Prostate gland (tissue), 2 donors: ENCODE measurements around the gene EHD1. TPM values are rescaled to one million over a fixed set of nuclear protein-coding genes. Genes with fewer than 3 reads are reported as not detected.

Experiments
- DNase-seq: peaks from one replicate; pipeline ENCODE4 v3.0.0-alpha.2; 2019; ENCODE audit warnings: low spot score
- H3K27ac ChIP-seq, 2 donors: fragments of 200-600 bp; sonication (generic); 2 replicates each; pipeline ENCODE4 v1.5.1; 2017 to 2019
- H3K27me3 ChIP-seq: fragments of 200-600 bp; sonication (generic); replicated peaks from 2 replicates; pipeline ENCODE4 v1.5.1; 2019; ENCODE audit not compliant: insufficient read depth
- H3K36me3 ChIP-seq, 2 donors: fragments of 200-600 bp; sonication (generic); 1 replicate in 1 of 2; 2 replicates in 1 of 2; pipeline versions ENCODE4 v1.5.1 to v1.8.1; 2017 to 2019
- H3K4me1 ChIP-seq: fragments of 200-600 bp; sonication (generic); replicated peaks from 2 replicates; pipeline ENCODE4 v1.5.1; 2019
- H3K4me3 ChIP-seq, 2 donors: fragments of 200-600 bp; sonication (generic); 2 replicates each; pipeline ENCODE4 v1.5.1; 2017 to 2019
- H3K9me3 ChIP-seq: fragments of 200-600 bp; sonication (generic); 2 replicates; pipeline ENCODE4 v1.5.1; 2017
- POLR2A ChIP-seq: fragments of 450-650 bp; IDR thresholded peaks from one replicate; pipeline ENCODE4 v1.6.1; 2016; ENCODE audit warnings: antibody characterized with exemption, mild to moderate bottlenecking
- POLR2AphosphoS5 ChIP-seq: sonication (generic); formaldehyde crosslinking; IDR thresholded peaks from one replicate; pipeline ENCODE4 v1.6.1; 2017; ENCODE audit warnings: antibody characterized with exemption
- WGBS: methylation state at CpG from one replicate; pipeline ENCODE4 v1.1.5; 2018; 5-methylcytosine and 5-hydroxymethylcytosine counted together
- intact Hi-C: fragments of 100-400 bp; cut with DNase I; formaldehyde crosslinking; loops from one replicate; pipeline ENCODE4 v1.14.2; 2022
- total RNA-seq, 2 donors: library from RNA; depleted of rRNA; stranded (reverse); fragments of >200 nt; gene quantifications; one replicate each; pipeline ENCODE4 v1.1.0, GENCODE V29; 2016
- TF ChIP-seq, protein P1 (sequence below), 4 experiments: fragments of 200-600 bp in 2 of 4; fragments of 450-650 bp in 2 of 4; sonication (generic) in 2 of 4; IDR thresholded peaks; 1 replicate in 3 of 4; 2 replicates in 1 of 4; pipeline ENCODE4 v1.5.1; 2016 to 2019; ENCODE audit warnings: antibody characterized with exemption in 4 of 4, mild to moderate bottlenecking in 2 of 4, moderate library complexity in 2 of 4

Gene EHD1
- total RNA-seq, 2 donors from 2014 or later, result 38.8 to 104 TPM

DNA sequence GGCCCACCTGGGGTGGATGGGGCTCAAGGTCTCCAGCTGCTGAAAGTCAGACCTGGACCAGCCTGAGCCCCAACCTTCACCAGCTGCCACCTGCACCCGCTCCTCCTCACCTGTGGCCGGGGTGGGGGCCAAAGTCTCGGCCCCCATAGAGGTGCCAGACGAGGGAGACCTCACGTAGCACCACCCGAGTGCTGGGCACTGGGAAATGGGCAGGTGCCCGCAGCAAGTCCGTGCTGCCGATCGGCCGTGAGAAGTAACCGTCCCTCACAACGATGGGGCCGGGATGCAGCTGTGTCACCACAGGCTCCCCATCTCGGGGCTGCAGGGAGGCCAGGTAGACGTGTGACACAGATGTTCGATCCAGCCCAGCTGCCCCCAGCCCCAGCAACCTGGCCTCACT is 22.4 kb upstream of the EHD1 start:
- H3K4me3 ChIP-seq, result no peak overlapping the region
- DNase-seq, result no peak
- no peaks in the 10 kb centered on the region for H3K27me3 ChIP-seq
- no peaks in the 10 kb centered on the region for H3K4me1 ChIP-seq
- peaks cover 19 to 27% of the 10 kb centered on the region in 2 donors for H3K36me3 ChIP-seq
- intact Hi-C loops, result no loop called here
- no peaks in the 10 kb centered on the region for H3K9me3 ChIP-seq
- TF ChIP-seq, protein P1, sequence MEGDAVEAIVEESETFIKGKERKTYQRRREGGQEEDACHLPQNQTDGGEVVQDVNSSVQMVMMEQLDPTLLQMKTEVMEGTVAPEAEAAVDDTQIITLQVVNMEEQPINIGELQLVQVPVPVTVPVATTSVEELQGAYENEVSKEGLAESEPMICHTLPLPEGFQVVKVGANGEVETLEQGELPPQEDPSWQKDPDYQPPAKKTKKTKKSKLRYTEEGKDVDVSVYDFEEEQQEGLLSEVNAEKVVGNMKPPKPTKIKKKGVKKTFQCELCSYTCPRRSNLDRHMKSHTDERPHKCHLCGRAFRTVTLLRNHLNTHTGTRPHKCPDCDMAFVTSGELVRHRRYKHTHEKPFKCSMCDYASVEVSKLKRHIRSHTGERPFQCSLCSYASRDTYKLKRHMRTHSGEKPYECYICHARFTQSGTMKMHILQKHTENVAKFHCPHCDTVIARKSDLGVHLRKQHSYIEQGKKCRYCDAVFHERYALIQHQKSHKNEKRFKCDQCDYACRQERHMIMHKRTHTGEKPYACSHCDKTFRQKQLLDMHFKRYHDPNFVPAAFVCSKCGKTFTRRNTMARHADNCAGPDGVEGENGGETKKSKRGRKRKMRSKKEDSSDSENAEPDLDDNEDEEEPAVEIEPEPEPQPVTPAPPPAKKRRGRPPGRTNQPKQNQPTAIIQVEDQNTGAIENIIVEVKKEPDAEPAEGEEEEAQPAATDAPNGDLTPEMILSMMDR (IDR thresholded peaks at IDR 0.05), result no peak
- TF ChIP-seq POLR2A (no peak), POLR2AphosphoS5 (no peak)
- no peak overlapping the region for H3K27ac ChIP-seq
- whole genome bisulfite sequencing, result 94% methylated on average over 17 of the region's 17 CpGs

DNA sequence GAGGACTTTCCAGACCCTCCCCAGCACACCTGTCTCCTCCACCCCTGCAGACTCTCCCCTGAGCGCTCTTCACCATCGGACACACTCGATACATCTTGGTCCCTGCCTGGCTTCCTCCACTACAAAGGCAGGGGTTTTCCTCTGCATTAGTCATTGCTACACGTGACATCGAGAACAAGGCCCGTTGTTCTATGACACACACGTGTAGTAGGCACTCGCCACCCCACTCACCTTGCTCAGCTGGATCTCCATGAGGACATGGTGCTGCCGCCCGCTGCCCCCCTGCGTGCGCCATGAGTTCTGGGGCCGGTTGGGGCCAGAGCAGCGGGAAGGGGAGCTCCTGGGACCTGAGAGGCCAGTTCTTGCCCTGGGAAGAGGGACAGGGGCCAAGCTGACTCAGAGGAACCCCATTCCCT is 21.9 kb upstream of the EHD1 start:
- H3K36me3 ChIP-seq, result peaks cover 14 to 22% of the 10 kb centered on the region in 2 donors
- no peaks in the 10 kb centered on the region for H3K4me1 ChIP-seq
- intact Hi-C loops, result no loop called here
- H3K27ac ChIP-seq, result no peak overlapping the region
- no peak for DNase-seq
- no peaks in the 10 kb centered on the region for H3K27me3 ChIP-seq
- H3K4me3 ChIP-seq, result no peak overlapping the region
- TF ChIP-seq, protein P1 (IDR thresholded peaks at IDR 0.05), result no peak
- TF ChIP-seq POLR2AphosphoS5 (no peak), POLR2A (no peak)
- no peaks in the 10 kb centered on the region for H3K9me3 ChIP-seq
- WGBS, result 79% methylated on average over 14 of the region's 14 CpGs

DNA sequence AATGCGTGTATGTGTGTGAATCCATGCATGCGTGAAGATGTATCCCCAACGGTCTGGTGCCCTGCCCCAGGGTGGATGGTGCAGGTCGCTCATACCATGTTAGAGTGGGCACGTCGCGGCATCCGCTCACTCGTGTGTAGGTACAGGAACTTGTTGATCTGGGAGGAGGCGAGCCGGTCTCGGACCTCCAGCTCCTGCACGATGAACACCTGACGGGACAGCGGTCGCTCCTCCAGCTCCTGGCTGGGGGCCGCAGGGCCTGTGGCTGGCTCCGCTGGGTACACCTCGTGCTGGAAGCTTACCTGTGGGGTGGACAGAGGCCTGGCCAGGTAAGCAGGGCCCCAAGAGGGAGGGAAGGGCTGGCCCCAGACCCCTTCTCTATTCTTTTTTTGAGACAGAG is 20.1 kb upstream of the EHD1 start:
- H3K4me1 ChIP-seq, result no peaks in the 10 kb centered on the region
- TF ChIP-seq POLR2AphosphoS5, result no peak
- TF ChIP-seq POLR2A, result no peak
- TF ChIP-seq, protein P1 (IDR thresholded peaks at IDR 0.05), result no peak
- 96% methylated on average over 18 of the region's 19 CpGs for WGBS
- H3K27ac ChIP-seq, result no peak overlapping the region
- DNase-seq, result no peak
- no peak overlapping the region for H3K4me3 ChIP-seq
- no peaks in the 10 kb centered on the region for H3K9me3 ChIP-seq
- no peaks in the 10 kb centered on the region for H3K27me3 ChIP-seq
- intact Hi-C loops, result no loop called here
- peaks cover 13 to 18% of the 10 kb centered on the region in 2 donors for H3K36me3 ChIP-seq

DNA sequence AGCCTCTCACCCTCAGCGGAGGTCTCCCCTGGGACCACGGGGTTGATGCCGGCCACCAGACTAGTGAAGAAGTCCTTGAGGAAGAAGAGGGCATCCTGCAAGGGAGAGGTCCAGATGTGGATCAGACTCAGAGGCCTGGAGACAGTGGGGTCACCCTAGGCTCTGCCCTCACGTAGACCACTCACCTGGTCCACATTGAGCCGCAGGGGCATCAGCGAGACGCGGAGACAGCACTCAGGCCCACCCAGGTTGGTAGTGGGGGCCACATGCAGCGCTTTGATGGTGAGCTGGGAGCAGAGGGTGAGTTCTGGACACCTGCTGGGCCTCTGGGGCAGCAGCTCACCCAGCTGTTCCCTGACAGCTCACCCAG is 19.6 kb upstream of the EHD1 start:
- no peak overlapping the region for H3K4me3 ChIP-seq
- H3K27ac ChIP-seq, result no peak overlapping the region
- H3K4me1 ChIP-seq, result no peaks in the 10 kb centered on the region
- H3K36me3 ChIP-seq, result peaks cover 13% of the 10 kb centered on the region in 2 donors
- H3K27me3 ChIP-seq, result no peaks in the 10 kb centered on the region
- no peak for DNase-seq
- no peak for TF ChIP-seq POLR2A
- no peak for TF ChIP-seq POLR2AphosphoS5
- TF ChIP-seq, protein P1 (IDR thresholded peaks at IDR 0.05), result no peak
- 97% methylated on average over 9 of the region's 9 CpGs for WGBS
- intact Hi-C loops, result no loop called here
- no peaks in the 10 kb centered on the region for H3K9me3 ChIP-seq

DNA sequence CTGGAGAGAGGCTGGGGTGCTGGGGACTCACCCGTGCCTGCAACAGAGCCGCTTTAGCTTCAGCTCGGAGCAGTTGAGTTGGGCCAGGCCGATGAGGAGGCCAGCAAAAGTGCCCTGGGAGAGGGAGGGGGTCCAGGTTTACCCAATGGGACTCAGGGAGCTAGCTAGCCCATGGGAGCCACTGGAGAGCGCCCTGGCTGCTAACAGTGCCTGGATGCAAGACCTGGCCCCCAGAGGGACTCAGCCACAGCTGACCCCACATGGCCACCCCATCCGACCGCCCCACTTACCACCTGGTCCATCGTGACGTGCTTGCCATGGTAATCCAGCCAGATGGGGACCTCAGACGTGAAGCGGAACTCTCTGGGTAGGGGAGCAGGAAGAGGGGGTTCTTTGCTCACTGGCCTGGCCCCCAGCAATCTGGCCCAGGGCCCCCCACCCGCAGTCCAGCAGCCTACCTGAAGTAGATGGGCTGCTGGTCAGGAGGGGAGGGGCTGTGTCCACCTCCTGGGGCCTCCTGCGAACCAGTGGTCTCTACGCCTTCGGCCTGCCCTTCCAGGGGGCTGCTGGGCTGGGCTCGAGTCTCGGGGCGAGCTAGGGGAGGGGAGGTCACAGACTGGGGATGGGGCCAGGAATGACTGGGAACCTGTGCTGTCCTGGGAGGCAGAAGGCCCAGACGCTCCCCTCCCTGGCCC is 19.1 kb upstream of the EHD1 start:
- Histone ChIP-seq H3K27me3 (no peaks in the 10 kb centered on the region), H3K27ac (no peak overlapping the region), H3K4me3 (no peak overlapping the region), H3K4me1 (no peaks in the 10 kb centered on the region), H3K9me3 (no peaks in the 10 kb centered on the region), H3K36me3 (peaks cover 7 to 8% of the 10 kb centered on the region in 2 donors)
- TF ChIP-seq, protein P1 (IDR thresholded peaks at IDR 0.05), result no peak
- TF ChIP-seq POLR2AphosphoS5 (no peak), POLR2A (no peak)
- intact Hi-C loops, result no loop called here
- no peak for DNase-seq
- WGBS, result 92% methylated on average over 19 of the region's 19 CpGs
